GM18505 (cell line): Measurements from ENCODE around the gene CD99L2.

Source experiments
- ATAC-seq: cut with Tn5 transposase; IDR thresholded peaks from one replicate; pipeline ENCODE4 v1.9.1; 2021; ENCODE audit not compliant: unreplicated experiment
- POLR2A ChIP-seq: IDR thresholded peaks from 4 replicates; pipeline ENCODE4 v1.6.1; 2011; ENCODE audit warnings: borderline replicate concordance; ENCODE audit not compliant: insufficient read depth, insufficient read length; ENCODE audit errors: extremely low read depth

CD99L2 gene, protein sequence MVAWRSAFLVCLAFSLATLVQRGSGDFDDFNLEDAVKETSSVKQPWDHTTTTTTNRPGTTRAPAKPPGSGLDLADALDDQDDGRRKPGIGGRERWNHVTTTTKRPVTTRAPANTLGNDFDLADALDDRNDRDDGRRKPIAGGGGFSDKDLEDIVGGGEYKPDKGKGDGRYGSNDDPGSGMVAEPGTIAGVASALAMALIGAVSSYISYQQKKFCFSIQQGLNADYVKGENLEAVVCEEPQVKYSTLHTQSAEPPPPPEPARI

DNA sequence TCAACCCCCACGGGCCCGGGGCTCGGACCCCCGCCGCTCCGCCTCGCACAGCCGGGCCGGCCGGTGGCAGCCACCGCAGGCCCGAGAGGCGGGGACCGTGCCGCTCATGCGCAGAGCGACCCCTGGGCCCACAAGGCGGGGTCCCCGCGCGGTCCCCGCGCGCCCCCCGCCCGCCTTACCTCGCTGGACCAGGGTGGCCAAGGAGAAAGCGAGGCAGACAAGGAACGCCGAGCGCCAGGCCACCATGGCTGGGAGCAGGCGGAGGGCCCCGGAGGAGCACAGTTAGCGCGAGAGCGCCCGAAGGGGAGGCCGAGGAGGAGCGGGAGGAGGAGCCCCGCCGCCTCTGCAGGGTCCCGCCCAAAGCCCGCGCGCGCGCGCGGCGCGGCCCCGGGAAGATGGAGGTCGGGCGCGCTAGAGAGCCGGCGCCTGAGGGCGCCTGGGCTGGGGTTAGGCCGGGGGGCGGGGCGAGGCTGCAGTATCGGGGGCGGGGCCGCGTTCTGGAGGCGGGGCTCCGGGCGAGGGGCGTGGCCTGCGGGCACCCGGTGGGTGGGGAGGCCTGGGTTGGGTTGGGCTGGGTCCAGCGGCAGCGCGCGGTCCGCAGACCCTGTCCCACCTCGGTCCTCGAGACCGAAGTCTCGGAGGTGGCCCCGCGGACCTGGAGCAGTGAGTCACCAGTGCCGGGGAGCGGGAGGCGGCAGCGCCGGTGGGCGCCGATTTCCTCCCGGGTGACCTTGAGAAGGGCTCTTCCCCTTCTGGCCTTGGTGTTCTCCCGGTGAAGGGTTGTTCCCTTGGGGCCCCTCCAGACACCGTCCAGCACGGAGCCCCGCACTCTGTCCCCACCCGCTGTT, at the start of gene CD99L2:
Gene CD99L2 (minus strand): TSS at position 326 of the 848 bp plus-strand sequence. CDS start 80 bp downstream, at position 246.
- peak; percentile 91 for ATAC-seq
- peak; percentile 73 for TF ChIP-seq POLR2A

DNA sequence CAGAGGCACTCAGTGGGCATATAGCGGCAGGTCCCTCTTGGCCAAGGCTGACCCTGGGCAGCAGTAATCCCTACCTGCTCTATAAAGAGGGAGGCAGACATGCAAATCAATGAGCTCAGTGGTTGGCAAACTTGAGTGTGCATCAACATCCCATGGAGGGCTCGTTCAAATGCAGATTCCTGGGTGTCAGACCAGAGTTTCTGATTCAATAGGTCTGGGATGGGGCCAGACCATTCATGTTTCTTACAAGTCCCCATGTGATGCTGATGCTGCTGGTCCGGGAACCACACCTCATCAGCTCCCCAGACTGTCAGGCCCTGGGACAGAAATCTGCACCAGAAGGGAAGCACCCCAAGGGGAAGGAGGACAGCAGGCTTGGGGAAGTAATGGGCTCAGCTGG, 45.8 kb upstream of the CD99L2 start:
- TF ChIP-seq POLR2A: no peak
- no peak for ATAC-seq

DNA sequence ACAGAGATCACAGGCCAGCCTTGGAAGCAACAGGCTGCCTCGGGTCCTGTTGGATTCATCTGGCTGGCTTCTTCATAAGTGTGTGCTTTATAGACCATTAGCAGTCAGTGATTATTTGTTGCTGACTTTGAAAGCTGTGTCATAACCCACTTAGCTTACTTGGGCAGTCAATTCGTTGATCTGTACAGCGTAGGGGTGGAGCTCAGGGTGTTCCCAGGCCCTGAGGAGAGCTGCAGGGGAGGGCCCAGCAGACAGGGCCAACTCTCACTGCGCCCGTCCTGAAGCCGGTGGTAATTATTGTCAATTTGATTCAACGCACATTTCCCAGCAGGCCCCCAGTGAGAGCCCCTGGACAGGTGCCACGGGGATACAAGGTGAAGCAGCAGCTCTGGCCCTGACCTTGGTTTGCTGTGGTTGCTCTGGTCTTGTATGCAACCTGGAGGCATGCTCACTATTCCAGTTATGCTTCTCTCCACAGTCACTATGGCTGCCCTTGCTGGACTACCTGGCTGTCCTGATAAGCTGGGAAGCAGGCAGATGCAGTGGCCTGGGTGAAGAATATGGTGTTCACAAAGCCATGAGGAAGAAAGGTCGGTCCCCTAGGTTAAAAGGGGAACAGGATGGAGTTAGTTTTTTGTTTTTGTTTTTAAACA, 44.6 kb upstream of the CD99L2 start:
- no peak for ATAC-seq
- no peak for TF ChIP-seq POLR2A

DNA sequence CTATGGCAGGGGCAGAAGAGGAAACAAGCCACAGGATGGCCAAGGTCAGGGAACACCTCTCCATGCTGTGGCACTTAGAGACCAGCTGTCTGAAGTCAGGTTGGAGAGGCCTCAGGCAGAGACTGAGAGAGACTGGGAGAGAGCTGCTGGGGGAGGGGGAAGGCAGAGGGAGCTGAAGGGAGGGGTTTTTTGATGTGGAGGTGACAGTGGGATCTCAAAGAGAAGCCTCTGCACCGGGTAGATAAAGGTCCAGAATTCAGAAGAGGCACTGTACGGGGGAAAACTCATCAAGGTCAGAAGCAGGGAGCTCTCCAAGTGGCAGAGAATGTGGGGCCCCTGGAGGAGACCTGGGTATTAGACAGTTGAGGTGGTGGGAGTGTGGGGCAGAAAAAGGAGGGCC, 43.1 kb upstream of the CD99L2 start:
- no peak for ATAC-seq
- TF ChIP-seq POLR2A: no peak

DNA sequence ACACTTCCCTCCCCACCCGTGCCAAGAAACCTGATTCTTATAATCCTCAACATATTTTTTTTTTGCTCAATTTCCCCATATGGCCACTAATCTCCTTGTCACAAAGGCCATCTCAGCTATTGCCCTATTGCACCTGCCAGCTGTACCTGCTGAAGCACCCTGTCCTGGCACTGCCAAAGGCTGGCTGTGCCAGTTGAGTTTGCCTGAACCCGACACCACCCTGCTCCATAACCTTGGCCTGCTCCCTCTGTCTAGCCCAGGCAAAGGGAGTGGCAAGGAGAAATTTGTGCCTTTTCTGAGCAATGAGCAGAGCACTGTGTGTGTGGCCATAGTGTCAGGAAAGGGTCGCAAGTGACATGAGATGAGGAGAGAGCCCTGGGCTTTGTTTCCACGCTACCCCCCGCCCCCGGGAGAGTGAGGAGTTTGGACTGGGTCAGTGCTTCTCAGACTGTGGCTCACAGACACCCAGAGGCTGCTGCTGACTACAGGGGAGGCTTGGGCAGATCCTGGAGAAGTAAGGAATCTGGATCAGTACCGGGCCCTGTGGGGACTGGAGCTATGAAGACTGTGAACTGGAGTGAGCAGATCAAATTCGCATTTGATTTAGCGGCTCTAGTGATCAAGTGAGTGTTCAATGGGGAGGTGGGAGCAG, 42.5 kb upstream of the CD99L2 start:
- TF ChIP-seq POLR2A: no peak
- ATAC-seq: no peak

DNA sequence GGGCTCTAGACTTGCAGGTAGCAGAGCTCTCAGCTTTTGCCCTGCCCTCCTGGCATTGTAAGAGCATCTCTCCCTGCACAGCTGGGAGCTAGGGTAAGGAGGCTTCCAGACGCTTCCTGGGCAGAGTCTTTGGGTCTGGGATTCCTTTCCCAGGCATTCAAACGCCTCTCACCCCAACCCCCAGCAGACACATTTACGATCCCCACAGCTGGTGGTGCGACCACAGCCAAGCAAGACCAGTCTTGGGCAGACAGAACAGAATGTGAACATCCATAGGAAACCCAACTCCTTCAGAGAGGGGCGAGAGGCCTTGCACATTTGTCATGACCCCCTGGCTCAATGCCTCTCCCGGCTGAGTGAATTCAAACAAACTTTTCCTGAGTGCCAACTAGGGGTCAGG, 38.1 kb upstream of the CD99L2 start:
- no peak for TF ChIP-seq POLR2A
- no peak for ATAC-seq

DNA sequence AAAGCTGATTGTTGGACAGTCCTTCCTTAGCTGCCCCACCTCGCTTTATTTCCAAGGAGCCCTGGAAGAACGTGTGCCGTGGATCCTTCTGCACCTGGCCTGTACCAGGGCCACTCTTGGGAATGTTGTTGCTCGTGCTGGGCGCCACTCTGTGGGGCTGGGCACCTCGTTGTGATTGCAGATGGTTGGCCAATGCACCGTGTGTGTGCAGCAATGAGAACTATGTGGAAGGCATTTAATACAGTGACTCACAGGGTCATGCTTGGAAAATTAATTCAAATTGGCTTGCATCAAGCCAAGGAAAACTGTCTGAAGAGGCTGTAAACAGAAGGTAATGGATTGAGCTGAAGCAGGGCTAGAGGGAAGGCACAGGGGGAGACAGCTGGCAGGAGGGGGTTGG, 37.0 kb upstream of the CD99L2 start:
- no peak for TF ChIP-seq POLR2A
- ATAC-seq: no peak

DNA sequence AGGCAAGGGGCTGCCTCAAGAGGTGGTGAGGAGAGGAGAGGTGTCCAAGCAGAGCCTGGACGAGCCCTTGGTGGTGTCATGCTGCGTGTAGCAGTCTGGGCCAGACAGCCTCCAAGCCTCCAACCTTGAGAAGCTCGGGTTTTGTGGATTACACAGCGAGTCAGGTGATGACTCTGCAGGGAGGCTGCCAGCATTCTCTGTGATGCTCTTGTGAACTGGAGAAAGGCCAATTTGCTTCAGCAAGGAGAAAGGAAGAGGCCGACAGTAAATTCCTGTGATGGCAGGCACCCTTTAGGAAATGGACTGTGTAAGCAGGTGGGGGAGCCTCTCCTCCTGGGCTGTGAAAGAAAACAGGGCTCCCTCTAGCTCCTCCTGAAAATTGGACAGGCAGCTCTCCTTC, 36.0 kb upstream of the CD99L2 start:
- no peak for TF ChIP-seq POLR2A
- ATAC-seq: no peak

DNA sequence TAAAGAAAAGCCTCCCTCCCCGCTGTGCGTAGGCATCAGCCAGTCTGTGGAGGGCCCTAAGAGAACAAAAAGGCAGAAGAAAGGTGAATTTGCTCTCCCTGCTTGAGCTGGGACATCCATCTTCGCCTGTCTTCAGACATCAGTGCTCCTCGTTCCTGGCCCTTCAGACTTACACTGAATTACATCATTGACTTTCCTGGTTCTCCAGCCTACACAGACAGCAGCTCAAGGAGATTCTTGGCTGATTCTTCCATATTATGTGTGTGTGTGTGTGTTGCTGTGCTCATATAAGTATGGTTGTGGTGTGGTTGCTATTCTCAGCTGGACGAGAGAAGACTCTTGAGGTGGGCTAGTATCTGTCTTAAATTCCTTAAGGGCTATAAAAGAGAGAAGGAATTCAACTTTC, 35.5 kb upstream of the CD99L2 start:
- no peak for ATAC-seq
- no peak for TF ChIP-seq POLR2A

DNA sequence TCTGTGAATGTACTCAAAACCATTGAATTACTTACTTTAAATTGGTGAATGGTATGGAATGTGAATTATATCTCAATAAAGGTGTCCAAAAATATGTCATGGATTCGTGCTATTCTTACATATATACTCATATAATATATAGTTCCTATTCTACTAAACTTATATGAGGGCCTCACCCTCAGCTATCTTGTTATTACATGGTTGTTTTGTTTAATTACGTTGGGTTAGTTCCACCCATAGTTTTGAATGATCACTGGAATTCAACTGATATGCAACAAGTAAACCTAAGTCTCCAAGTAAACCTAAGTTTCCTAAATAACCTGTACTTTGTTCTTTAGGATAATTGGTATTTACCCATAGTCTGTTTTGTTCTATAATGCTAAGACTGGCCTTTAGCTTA, 30.6 kb upstream of the CD99L2 start:
- no peak for ATAC-seq
- TF ChIP-seq POLR2A: no peak

DNA sequence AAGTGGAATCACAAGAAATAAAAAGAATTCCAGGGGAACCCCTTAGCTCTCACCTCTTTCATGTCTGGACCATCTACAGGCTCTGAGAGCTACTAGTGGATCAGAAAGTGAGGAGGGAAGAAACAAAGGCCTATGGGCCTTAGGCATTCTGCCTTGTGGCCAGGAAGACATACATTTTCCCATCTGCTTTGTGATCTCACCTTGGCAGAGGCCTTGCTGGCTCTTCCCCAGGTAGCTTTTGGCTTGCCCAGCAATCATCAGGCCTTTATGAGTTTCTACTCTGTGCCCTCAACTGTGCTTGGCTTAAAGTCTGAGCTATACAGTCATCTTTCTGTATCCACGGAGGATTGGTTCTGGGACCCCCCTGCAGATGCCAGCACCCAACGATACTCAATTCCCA, 28.3 kb upstream of the CD99L2 start:
- TF ChIP-seq POLR2A: no peak
- ATAC-seq: no peak

DNA sequence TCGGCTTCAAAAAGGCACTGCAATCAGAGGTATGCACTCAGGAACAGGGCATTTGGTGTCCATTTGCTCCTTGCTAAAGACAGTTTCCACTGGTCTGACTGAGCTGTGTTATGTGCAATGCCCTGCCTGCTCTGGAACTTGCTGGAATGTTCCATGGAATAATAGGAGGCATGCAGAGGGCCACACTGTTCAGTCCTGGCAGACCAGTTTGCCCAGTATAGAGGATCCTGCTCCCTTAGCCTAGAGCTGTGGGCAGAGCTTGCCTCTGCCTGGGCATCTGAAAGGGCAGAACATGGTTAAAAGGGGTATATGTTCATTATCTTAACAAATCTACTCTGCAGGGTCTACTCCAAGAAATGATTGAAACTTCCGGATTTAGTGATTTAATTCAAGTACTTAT, 27.8 kb upstream of the CD99L2 start:
- ATAC-seq: no peak
- TF ChIP-seq POLR2A: no peak

DNA sequence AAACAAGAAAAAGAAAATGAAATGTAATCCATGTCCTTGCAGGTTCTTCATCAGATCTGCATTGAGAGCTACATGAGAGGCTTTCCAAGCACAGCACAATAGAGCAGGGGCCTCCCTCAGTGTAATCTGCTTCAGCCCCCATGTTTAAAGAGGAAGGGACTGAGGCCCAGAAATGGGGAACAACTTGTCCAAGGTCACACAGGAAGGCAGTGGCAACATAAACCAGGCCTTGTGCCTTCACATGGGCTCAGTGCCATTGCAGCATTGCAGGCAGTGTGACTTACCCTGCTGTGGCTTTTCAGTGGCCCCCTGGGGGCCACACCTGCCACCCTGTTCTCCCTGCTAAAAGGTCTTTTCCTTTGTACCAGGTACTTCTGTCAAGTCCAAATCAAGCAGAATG, 20.9 kb upstream of the CD99L2 start:
- no peak for ATAC-seq

More for the DNA sequence above, 20.9 kb upstream of the CD99L2 start:
- no peak for TF ChIP-seq POLR2A
